ENCODE measurements around the gene ETS1.
"Not testable (repeated sequence)": the region's sequence is repeated elsewhere in the genome, so short reads cannot be mapped to it uniquely, and the experiment has no call there.

The ETS1 gene

GRCh38 chr11:128465531-128465930, 121.8 kb downstream of the ETS1 start:
- no peak for DNase-seq (ENCODE audit: low read depth in 2 of 2)

GRCh38 chr11:128464878-128465450, 122.4 kb downstream of the ETS1 start:
- no peak for DNase-seq (ENCODE audit: low read depth in 2 of 2)

- no peak for DNase-seq (ENCODE audit: low read depth in 2 of 2)
These were observed 123.4 kb downstream of the ETS1 start for GRCh38 chr11:128463979-128464378.

- no peak for DNase-seq (ENCODE audit: low read depth in 2 of 2)
These were observed 124.0 kb downstream of the ETS1 start for GRCh38 chr11:128463371-128463829.

- no peak for DNase-seq (ENCODE audit: low read depth in 2 of 2)
These were observed 124.4 kb downstream of the ETS1 start for GRCh38 chr11:128462922-128463321.

GRCh38 chr11:128462189-128462588, 125.2 kb downstream of the ETS1 start:
- no peak for DNase-seq (ENCODE audit: low read depth in 2 of 2)

GRCh38 chr11:128458321-128458720, 129.0 kb downstream of the ETS1 start:
- no peak for DNase-seq (ENCODE audit: low read depth in 2 of 2)

GRCh38 chr11:128457874-128458273, 129.5 kb downstream of the ETS1 start:
- DNase-seq (ENCODE audit: low read depth in 2 of 2): no peak

- no peak for DNase-seq (ENCODE audit: low read depth in 2 of 2)
These were observed 130.6 kb downstream of the ETS1 start for GRCh38 chr11:128456566-128457268.

GRCh38 chr11:128455766-128456165, 131.6 kb downstream of the ETS1 start:
- no peak for DNase-seq (ENCODE audit: low read depth in 2 of 2)

- DNase-seq (ENCODE audit: low read depth in 2 of 2): no peak
These were observed 133.7 kb downstream of the ETS1 start for GRCh38 chr11:128453444-128454336.

GRCh38 chr11:128451652-128452470, 135.5 kb downstream of the ETS1 start:
- DNase-seq (ENCODE audit: low read depth in 2 of 2): no peak

GRCh38 chr11:128450882-128451651, 136.3 kb downstream of the ETS1 start:
- DNase-seq (ENCODE audit: low read depth in 2 of 2): no peak

GRCh38 chr11:128450425-128450824, 136.9 kb downstream of the ETS1 start:
- DNase-seq (ENCODE audit: low read depth in 2 of 2): not testable (repeated sequence)

- no peak for DNase-seq (ENCODE audit: low read depth in 2 of 2)
These were observed 138.2 kb downstream of the ETS1 start for GRCh38 chr11:128448981-128449713.

- DNase-seq (ENCODE audit: low read depth in 2 of 2): no peak
These were observed 139.0 kb downstream of the ETS1 start for GRCh38 chr11:128448200-128448886.

GRCh38 chr11:128447233-128447632, 140.1 kb downstream of the ETS1 start:
- DNase-seq (ENCODE audit: low read depth in 2 of 2): no peak

- not testable (repeated sequence) for DNase-seq (ENCODE audit: low read depth in 2 of 2)
These were observed 141.4 kb downstream of the ETS1 start for GRCh38 chr11:128445921-128446320.

GRCh38 chr11:128437136-128437535, 150.2 kb downstream of the ETS1 start:
- no peak for DNase-seq (ENCODE audit: low read depth in 2 of 2)

- DNase-seq (ENCODE audit: low read depth in 2 of 2): no peak
These were observed 152.5 kb downstream of the ETS1 start for GRCh38 chr11:128434818-128435217.
